AG09319 (cell line): ENCODE results near the gene CPA5.

Experiments used
- DNase-seq: peaks from one replicate; pipeline ENCODE4 v3.0.0-alpha.2; 2010; ENCODE audit warnings: low read depth; ENCODE audit errors: extremely low read depth
- TF ChIP-seq, protein P1 (sequence below): IDR thresholded peaks from 2 replicates; pipeline ENCODE4 v1.5.1; 2011; ENCODE audit warnings: low read depth, mild to moderate bottlenecking, inconsistent platforms, low read length, moderate library complexity

Gene CPA5

DNA sequence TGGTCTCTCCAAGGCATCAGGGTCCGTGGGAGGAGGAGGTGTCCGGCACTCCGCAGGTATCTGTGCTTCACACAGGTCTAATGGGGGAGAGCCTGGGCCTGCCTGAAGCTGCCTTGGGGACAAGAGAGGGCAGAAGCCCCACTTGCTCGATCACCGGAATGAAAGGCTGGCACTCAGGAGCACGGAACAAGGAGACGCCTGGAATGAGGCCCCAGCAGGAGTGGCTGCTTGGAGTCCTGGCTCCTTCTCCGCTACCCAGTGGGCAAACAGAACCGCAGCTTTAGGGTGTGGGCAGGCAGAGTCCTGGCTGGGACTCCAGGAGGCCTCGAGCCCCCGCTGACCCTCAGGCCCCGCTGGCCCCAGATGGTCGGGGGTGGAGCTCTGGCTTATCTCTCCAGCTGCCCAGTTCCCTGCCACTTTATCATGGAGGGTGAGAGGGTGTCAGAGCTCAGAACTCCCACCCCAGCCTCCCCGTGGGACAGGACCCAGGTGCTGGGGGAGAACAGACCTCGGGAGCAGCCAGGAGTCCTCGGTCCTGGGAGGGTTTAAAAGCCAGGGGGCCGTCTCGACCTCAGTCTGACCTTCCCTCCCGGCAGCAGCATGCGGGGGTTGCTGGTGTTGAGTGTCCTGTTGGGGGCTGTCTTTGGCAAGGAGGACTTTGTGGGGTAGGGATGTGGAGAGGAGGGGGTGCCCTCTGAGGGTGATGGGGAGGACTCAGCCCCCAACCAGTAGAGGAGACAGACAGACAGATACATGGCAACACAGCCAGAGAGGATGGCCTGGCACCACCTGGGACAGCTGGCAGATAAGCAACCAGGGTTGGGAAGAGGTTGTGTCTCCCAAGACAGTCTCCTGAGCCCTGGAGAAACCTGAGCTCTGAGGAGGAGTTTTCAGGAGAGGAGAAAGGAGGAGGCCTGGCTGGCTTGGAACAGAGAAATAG is 35.6 kb downstream of the CPA5 start, which contains the start of gene CPA1:
CPA1 (plus strand) TSS at position 574 of the 940 bp plus-strand sequence; CDS start at position 601, 27 bp downstream.
- no peak for DNase-seq
- TF ChIP-seq, protein P1, sequence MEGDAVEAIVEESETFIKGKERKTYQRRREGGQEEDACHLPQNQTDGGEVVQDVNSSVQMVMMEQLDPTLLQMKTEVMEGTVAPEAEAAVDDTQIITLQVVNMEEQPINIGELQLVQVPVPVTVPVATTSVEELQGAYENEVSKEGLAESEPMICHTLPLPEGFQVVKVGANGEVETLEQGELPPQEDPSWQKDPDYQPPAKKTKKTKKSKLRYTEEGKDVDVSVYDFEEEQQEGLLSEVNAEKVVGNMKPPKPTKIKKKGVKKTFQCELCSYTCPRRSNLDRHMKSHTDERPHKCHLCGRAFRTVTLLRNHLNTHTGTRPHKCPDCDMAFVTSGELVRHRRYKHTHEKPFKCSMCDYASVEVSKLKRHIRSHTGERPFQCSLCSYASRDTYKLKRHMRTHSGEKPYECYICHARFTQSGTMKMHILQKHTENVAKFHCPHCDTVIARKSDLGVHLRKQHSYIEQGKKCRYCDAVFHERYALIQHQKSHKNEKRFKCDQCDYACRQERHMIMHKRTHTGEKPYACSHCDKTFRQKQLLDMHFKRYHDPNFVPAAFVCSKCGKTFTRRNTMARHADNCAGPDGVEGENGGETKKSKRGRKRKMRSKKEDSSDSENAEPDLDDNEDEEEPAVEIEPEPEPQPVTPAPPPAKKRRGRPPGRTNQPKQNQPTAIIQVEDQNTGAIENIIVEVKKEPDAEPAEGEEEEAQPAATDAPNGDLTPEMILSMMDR = no peak

DNA sequence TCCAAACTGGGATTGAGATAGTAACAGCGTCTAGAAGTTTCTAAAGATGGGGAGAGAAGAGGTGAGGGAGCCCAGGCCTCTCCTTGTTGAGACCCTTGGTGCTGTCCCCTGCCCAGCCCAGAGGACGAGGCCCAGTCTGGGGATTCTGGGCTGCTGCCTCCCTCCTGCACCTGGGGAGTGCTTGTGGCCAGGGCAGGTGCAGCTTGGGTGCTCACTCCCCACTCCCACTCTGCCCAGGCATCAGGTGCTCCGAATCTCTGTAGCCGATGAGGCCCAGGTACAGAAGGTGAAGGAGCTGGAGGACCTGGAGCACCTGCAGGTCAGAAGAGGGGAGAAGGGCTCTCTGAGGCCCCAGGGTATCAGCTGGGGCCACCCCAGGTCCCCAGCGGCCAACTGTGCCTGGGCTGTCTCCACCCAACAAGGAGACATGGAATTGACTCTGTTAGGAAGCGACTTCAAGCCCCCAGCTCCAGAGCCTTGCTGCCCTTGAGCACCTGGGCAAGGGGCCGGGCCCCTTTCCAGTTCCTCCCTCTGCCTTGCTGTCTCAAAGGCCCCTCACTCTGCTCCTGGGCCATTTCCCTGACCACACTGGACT is 36.3 kb downstream of the CPA5 start:
- TF ChIP-seq, protein P1 = no peak
- DNase-seq = no peak

DNA sequence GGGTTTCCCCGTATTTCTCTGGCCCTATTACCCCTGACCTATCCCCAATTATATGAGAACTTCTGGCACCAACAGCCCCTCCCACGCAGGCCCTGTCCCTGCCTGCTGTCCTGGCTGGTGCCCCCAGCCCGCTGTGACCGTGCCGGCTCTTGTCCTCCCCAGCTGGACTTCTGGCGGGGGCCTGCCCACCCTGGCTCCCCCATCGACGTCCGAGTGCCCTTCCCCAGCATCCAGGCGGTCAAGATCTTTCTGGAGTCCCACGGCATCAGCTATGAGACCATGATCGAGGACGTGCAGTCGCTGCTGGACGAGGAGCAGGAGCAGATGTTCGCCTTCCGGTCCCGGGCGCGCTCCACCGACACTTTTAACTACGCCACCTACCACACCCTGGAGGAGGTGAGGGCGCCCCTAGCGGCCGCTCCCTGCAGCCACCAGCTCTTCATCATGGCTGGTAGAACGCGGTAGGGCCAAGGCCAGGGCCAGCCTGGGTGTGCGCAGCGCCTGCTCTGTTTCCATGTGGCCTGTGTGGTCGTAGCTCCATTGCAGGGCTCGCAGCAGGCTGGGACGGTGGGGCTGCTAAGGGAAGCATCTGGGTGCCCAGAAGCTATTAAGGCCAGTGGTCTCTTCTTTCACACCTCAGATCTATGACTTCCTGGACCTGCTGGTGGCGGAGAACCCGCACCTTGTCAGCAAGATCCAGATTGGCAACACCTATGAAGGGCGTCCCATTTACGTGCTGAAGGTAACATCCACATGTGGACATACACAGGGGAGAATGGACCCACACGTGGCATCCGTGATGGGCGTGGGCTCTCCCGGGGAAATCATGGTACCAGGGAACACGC is 37.1 kb downstream of the CPA5 start:
- DNase-seq = no peak
- TF ChIP-seq, protein P1 = no peak

DNA sequence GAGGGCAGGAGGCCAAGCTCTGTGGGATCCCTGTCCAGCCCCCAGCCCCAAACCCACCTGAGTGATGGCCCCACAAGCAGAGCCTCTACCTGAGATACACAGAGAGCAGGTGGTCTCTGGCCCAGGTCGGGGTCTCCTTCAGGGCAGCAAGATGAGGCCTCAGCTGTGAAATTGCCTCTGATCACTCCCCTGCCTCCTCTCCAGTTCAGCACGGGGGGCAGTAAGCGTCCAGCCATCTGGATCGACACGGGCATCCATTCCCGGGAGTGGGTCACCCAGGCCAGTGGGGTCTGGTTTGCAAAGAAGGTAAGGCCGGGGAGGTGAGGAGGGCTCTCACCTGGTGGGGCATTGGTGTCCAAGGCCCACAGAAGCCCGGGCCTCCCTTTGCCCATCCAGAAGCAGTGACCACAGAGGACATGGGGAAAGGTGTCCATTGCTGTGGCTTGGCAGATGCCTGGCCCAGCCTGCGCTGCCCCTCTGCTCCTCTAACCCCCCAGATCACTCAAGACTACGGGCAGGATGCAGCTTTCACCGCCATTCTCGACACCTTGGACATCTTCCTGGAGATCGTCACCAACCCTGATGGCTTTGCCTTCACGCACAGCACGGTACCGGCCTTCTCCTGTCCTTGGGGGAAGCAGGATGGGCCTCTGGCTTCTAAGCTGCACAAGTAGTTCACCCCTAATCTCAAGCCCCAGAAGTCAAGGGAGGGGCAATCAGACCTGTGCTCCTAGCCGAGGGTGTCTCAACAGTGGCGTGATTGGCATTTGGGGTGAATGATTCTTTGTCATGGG is 38.8 kb downstream of the CPA5 start:
- no peak for DNase-seq
- TF ChIP-seq, protein P1 = no peak

DNA sequence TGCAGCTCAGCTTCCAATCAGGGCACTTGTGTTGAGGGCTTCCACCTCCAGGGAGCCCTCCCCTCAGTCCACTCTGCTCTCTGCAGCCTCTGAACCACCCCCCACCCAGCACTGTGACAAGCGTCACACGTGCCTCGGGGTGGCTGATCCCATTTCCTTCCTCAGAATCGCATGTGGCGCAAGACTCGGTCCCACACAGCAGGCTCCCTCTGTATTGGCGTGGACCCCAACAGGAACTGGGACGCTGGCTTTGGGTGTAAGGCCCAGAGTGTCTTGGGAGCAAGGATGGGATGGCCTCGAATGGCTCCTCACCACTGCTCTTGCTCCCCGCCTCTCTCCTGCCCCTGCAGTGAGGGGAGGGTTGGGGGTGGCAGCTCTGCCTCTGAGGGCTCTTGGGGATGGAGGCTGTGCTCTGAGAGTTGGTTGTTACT is 39.8 kb downstream of the CPA5 start:
- no peak for DNase-seq
- TF ChIP-seq, protein P1 = no peak

- TF ChIP-seq, protein P1 = no peak
- no peak for DNase-seq
Measured at GRCh38 chr7:130384841-130385599, 40.4 kb downstream of the CPA5 start.
